Posterior cingulate gyrus (tissue), 11 donors: ENCODE measurements around the gene CGREF1.
"Not testable (repeated sequence)": the region's sequence is repeated elsewhere in the genome, so short reads cannot be mapped to it uniquely, and the experiment has no call there.

Source experiments
- DNase-seq, 10 donors: peaks; one replicate each; pipeline versions ENCODE4 v3.0.0 to v3.0.0-alpha.2; 2020 to 2021; ENCODE audit warnings: mixed read lengths in 3 of 10
- intact Hi-C: fragments of 100-400 bp; cut with DNase I; formaldehyde crosslinking; loops from one replicate; pipeline ENCODE4 v1.15.1; 2023

The CGREF1 gene

DNA sequence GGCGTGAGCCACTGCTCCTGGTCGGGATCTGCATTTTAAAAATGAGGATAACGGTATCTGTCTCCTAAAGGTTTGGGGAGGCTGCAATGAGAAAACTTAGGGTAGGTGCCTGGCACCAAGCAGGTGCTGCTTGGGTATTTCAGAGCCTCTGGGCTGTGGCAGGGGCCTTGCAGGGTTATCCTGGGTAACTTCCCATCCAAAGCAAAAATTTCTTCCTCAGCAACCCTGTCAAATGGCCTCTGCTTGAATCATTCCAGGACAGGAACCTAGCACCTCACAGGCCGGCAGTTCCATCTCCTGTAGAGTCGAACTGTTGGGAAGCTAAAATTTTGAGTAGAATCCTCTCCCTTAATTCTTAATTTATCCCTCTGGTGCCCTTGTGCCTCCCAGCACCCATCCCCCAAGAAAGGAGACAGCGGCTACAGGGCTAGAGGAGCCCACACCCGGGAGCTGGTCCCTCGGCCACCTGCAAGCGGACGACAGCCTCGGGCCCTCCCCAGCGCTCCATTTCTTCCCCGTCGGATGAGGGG is 868 bp downstream of the CGREF1 start:
- peak in 4 of 10 donors; percentile 31 to 82 (median 40) for DNase-seq
- intact Hi-C loops: no loop called here

DNA sequence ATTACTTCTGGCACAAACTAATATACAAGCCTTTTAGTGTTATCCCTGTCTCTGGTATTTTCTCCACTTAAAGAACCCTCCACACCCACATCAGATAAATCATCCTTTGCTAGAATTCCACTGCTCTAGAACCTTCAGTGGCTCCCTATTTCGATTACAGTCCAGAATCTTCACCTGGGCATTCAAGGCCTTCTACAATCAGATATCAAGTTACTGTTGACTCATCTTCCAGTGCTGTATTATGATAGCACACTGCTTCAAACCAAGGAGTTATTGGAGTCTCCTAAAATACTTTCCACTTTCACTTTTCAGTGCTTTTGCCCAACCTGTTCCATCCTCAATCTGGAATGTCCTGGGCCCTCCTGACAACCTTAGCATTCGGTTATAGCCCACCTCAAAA is 3.4 kb downstream of the CGREF1 start:
- intact Hi-C loops: no loop called here
- no peak for DNase-seq

- intact Hi-C loops: not testable (repeated sequence)
- DNase-seq: peak in 2 of 10 donors; percentile 42 to 79
Observed at GRCh38 chr2:27111392-27112078, 7.4 kb downstream of the CGREF1 start.

DNA sequence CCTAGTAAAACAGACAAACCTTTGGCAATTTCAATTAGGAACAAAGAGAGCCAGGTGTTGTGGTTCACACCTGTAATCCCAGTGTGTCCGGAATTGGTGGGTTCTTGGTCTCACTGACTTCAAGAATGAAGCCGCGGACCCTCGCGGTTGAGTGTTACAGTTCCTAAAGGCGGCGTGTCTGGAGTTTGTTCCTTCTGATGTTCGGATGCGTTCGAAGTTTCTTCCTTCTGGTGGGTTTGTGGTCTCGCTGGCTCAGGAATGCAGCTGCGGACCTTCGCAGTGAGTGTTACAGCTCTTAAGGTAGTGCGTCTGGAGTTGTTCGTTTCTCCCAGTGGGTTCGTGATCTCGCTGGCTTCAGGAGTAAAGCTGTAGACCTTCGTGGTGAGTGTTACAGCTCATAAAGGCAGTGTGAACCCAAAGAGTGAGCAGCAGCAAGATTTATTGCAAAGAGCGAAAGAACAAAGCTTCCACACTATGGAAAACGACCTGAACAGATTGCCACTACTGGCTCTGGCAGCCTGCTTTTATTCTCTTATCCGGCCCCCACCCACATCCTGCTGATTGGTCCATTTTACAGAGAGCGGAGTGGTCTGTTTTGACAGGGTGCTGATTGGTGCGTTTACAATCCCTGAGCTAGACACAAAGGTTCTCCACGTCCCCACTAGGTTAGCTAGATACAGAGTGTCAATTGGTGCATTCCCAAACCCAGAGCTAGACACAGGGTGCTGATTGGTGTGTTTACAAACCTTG is 8.2 kb downstream of the CGREF1 start:
- DNase-seq: peak in 2 of 10 donors; percentile 28 to 57
- intact Hi-C loops: not testable (repeated sequence)

DNA sequence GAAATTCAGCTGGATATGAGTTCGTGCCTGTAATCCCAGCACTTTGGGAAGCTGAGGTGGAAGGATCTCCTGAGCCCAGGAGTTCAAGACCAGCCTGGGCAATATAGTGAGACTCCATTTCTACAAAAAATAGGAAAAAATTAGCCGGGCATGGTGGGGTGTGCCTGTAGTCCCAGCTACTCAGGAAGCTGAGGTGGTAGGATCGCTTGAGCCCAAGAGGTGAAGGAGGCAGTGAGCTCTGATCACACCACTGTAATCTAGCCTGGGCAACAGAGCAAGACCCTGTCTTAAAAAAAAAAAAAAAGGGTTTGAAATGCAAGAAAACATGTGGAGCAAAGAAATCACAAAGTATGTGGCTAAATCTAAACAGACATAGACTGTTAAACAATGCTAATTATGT is 9.8 kb downstream of the CGREF1 start:
- intact Hi-C loops: no loop called here
- DNase-seq: peak in 1 of 10 donors; percentile 3

DNA sequence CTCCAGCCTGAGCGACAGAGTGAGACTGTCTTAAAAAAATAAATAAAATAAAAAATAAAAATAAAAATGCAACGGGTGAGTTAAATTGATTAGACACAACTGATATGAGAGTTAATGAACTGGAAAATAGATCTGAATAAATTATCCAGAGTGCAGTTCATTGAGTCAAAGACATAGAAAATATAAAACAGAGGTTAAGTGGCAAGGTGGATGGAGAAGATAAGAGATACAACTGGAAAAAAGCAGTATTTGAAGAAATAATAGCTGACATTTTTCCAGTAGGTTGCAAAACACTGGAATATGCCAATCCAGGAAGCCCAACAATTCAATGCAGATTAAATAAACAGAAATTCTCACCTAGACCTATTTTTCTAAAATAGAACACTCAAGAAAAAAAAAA is 10.7 kb downstream of the CGREF1 start:
- intact Hi-C loops: no loop called here
- no peak for DNase-seq

GRCh38 chr2:27105981-27106380 is 12.9 kb downstream of the CGREF1 start:
- intact Hi-C loops: no loop called here
- DNase-seq: peak in 2 of 10 donors; percentile 6

- DNase-seq: peak in 2 of 10 donors; percentile 62 to 66
- intact Hi-C loops: no loop called here
Observed at GRCh38 chr2:27102329-27102728, 16.6 kb downstream of the CGREF1 start.

DNA sequence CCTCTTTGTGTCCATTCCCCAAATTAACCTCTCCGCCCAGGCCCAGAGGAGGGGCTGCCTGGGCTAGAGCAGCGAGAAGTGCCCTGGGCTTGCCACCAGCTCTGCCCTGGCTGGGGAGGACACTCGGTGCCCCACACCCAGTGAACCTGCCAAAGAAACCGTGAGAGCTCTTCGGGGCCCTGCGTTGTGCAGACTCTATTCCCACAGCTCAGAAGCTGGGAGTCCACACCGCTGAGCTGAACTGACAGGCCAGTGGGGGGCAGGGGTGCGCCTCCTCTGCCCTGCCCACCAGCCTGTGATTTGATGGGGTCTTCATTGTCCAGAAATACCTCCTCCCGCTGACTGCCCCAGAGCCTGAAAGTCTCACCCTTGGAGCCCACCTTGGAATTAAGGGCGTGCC is 18.9 kb downstream of the CGREF1 start:
- peak in 1 of 10 donors; percentile 70 for DNase-seq

DNA sequence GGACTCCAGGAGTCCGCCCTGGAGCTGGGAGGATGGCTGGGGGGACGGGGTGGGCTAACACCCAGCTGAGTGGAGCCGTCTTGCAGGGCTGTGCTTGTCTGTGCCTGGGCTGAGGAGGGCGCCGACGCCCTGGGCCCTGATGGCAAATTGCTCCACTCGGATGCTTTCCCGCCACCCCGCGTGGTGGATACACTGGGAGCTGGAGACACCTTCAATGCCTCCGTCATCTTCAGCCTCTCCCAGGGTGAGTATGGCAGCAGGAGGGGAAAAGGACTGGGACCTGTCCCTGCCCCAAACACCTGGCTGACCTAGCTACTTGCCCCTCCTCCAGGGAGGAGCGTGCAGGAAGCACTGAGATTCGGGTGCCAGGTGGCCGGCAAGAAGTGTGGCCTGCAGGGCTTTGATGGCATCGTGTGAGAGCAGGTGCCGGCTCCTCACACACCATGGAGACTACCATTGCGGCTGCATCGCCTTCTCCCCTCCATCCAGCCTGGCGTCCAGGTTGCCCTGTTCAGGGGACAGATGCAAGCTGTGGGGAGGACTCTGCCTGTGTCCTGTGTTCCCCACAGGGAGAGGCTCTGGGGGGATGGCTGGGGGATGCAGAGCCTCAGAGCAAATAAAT is 19.5 kb downstream of the CGREF1 start:
- DNase-seq: peak in 2 of 10 donors; percentile 76 to 82
- intact Hi-C loops: loop anchor here (2.0 to 5.0 kb wide), 2 partner anchors 183 to 203 kb away; partner anchors contain the start of gene TRIM54

More for the DNA sequence above, 18.9 kb downstream of the CGREF1 start:
- intact Hi-C loops: no loop called here

DNA sequence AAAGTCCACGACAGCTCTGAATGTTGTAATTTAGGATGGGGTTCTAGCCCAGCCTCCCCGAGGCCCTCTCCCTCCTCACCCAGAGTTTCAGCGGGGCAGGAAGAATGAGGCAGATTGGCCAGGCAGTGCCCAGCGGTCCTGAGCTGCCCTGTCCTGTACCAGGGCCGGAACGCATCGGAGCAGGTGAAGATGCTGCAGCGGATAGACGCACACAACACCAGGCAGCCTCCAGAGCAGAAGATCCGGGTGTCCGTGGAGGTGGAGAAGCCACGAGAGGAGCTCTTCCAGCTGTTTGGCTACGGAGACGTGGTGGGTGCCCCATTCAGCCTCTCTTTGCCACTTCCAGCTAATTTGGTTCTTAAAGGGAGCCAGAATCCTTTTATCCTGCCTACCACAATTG is 21.6 kb downstream of the CGREF1 start:
- DNase-seq: peak in 1 of 10 donors; percentile 62
- intact Hi-C loops: loop anchor here (5.0 kb wide), 1 partner anchor 185 kb away; the partner anchor contains the start of gene TRIM54

DNA sequence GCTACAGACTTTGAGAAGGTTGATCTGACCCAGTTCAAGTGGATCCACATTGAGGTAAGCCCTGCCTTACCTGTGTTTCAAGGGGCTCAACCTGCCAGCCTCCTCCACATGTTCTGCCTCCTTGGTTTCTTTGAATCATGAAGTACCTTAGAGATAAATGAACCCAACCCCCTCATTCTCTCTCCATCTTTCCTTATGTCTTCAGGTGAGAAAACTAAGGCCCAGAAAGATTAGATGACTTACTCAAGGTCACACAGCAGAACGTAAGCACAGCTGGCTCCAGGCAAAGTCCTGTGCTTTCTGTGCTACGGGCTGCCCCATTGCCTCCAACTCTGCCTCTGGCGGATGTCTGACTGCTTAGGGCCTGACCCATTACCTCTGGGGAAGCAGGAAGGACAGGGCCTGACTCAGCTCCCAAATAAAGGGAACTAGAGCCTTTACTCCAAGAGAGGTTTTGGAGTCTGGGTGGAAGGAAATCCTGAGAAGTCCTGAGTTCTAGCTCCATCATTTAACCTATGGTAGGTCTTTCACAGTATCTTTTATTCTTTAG is 22.1 kb downstream of the CGREF1 start:
- intact Hi-C loops: loop anchor here (5.0 kb wide), 1 partner anchor 185 kb away; the partner anchor contains the start of gene TRIM54
- peak in 2 of 10 donors; percentile 30 to 54 for DNase-seq

- intact Hi-C loops: loop anchor here (5.0 kb wide), 1 partner anchor 186 kb away; the partner anchor contains the start of gene TRIM54
- DNase-seq: peak; percentile 66 to 96 (median 72)
Observed at GRCh38 chr2:27095745-27096651, 22.9 kb downstream of the CGREF1 start.

DNA sequence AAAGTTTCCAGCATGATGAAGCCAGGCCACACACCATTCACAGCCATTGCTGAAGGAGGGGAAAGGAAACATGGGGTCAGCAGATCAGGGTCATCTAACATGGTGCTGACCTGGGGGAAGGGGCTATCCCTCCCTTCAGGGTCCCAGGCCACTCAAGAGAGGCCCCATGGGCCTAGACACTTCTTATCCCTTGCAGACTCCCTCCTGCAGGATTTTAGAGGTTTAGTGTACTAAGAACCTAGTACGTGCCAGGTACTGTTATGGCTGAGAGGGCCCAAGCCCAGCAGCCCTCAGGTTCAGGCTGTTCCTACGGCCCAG is 23.5 kb downstream of the CGREF1 start:
- DNase-seq: peak in 3 of 10 donors; percentile 14 to 67 (median 19)
- intact Hi-C loops: loop anchor here (5.0 kb wide), 1 partner anchor 187 kb away; the partner anchor contains the start of gene TRIM54

GRCh38 chr2:27094353-27094984 is 24.5 kb downstream of the CGREF1 start:
- intact Hi-C loops: no loop called here
- peak in 3 of 10 donors; percentile 46 to 76 (median 59) for DNase-seq

- intact Hi-C loops: no loop called here
Observed at GRCh38 chr2:27093430-27094352, 25.2 kb downstream of the CGREF1 start.

GRCh38 chr2:27092696-27093429 is 26.1 kb downstream of the CGREF1 start:
- intact Hi-C loops: no loop called here
- peak in 3 of 10 donors; percentile 20 to 77 (median 56) for DNase-seq

More at GRCh38 chr2:27093430-27094352, 25.2 kb downstream of the CGREF1 start:
- peak in 3 of 10 donors; percentile 31 to 73 (median 49) for DNase-seq
